Measurements from ENCODE around the gene SMYD4.

GRCh38 chr17:1847191-1847590 is 17.5 kb upstream of the SMYD4 start:
- no peak for TF ChIP-seq ZNF274 (IDR thresholded peaks at IDR 0.05; ENCODE audit: low read depth, low read length)
- no peak for TF ChIP-seq YY1 (IDR thresholded peaks at IDR 0.05; ENCODE audit: insufficient read depth, insufficient read length)
- no peak for TF ChIP-seq SUZ12 (IDR thresholded peaks at IDR 0.05; ENCODE audit: extremely low read depth, insufficient read depth, insufficient read length)
